ENCODE results near the gene FBXL20. TPM values are rescaled to one million over a fixed set of nuclear protein-coding genes. Genes with fewer than 3 reads are reported as not detected.
A peak's percentile ranks its signal among the peaks of the same experiment; 100 is the strongest.
"Not testable (repeated sequence)": the region's sequence is repeated elsewhere in the genome, so short reads cannot be mapped to it uniquely, and the experiment has no call there.

Gene FBXL20
- total RNA-seq, 1 donor from 2014 or later: 12.7 TPM

DNA sequence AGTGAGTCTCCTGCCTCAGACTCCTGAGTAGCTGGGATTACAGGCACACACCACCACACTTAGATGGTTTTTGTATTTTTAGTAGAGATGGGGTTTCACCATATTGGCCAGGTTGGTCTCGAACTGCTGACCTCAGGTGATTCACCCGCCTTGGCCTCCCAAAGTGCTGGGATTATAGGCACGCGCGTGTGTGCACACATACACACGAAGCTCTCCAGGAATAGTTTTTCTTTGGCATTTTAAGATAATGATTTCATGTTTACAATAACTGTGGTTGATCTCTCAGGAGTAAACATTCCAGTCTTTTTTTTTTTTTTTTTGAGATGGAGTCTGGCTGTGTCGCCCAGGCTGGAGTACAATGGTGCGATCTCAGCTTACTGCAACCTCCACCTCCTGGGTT, 123.2 kb downstream of the FBXL20 start:
- not testable (repeated sequence) for ATAC-seq
- intact Hi-C loops (cut with DNase I): loop anchor here (5.0 kb wide), 1 partner anchor 124 kb away; the partner anchor contains the start of gene FBXL20

DNA sequence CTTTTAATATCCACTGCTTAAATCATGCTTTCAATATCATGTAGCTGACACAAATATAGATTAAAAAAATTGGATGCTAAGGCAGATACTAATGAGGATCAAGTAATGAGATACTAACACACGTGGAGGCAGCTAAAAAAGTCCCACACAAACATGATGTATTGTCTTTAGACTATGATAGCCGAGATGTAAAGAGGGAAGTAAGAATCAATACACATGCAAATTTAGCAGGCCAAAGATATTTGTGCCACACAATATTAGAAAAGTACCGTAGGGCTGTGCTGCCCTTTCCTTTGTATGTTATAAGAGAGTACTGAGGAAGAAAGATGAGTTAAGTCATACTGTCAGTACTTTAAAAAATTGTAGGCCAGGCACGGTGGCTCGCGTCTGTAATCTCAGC, 124.3 kb downstream of the FBXL20 start:
- DNase-seq (ENCODE audit: missing footprints): no peak
- intact Hi-C loops (cut with DNase I): loop anchor here (5.0 kb wide), 1 partner anchor 125 kb away; the partner anchor contains the start of gene FBXL20
- no peak for ATAC-seq

More for the DNA sequence above, 123.2 kb downstream of the FBXL20 start:
- DNase-seq (ENCODE audit: missing footprints): not testable (repeated sequence)

DNA sequence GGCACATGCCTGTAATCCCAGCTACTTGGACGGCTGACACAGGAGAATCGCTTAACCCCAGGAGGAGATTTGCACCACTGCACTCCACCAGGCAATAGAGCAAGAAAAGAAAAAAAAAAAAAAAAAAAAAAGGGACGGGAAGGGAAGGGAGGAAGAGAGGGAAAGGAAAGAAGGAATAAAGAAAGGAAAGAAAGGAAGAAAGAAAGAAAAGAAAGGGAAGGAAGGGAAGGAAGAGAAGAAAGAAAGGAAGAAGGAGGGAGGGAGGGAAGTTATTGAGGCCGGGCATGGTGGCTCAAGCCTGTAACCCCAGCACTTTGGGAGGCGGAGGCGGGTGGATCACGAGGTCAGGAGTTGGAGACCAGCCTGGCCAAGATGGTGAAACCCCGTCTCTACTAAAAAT, 125.3 kb downstream of the FBXL20 start:
- DNase-seq (ENCODE audit: missing footprints): no peak
- no peak for ATAC-seq
- intact Hi-C loops (cut with DNase I): loop anchor here (5.0 kb wide), 1 partner anchor 126 kb away; the partner anchor contains the start of gene FBXL20

DNA sequence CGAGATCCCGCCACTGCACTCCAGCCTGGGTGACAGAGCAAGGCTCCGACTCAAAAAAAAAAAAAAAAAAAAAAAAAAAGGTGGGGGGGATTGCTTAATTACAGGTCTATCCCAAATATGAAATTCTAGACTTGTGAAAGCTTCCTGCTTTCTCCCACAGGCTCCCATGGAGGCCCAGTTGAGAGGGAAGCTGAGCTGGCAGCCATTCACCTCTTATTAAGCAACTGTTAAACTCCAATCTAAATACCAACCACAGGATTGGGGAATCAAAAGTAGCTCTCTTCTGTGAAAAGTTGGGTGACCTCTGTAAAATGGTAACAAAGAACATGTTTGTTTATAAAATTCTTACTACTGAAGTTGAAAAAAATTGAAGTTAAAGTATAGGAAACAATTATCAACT, 129.9 kb downstream of the FBXL20 start:
- ATAC-seq (no peak), DNase-seq (ENCODE audit: missing footprints) (no peak)
- intact Hi-C loops (cut with DNase I): no loop called here

DNA sequence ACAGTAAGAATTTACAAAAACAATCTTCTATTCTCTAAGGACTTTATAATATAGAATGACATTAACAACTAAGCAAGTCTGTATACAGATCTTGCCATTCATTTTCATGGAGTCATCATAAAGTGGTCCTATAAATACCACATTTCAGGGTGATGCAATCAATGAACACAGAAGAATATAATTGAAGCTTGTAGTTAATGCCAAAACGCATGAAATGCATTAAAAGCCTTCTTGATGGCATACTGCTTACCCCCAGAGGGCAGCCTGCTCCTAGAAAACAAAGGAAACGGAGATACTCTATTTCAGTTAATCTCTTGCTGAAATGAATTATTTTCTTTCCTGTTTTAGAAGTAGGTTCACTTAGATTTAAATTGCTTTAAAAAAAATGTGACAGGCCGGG, 130.5 kb downstream of the FBXL20 start:
- intact Hi-C loops (cut with DNase I): no loop called here
- ATAC-seq (no peak), DNase-seq (ENCODE audit: missing footprints) (no peak)

DNA sequence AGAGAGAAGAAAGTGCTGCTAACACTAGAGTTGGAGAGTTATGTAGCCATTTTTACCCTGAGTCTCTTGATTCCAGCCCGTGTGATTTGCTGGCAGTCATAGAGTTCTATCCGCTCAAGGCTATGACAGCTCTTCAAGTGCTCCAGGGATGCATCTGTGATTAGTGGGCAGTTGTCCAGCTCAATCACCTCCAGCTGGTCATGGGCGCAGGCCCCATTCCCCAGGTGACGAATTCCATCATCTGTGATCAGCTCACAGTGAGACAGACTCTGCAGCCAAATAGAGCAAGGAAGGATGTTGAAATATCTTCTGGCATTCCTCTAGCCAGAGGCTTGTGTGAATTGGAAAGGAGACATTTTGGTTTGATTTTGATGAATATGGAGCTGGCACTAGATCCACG, 137.3 kb downstream of the FBXL20 start:
- DNase-seq (ENCODE audit: missing footprints): no peak
- intact Hi-C loops (cut with DNase I): no loop called here
- peak; percentile 93 for ATAC-seq

DNA sequence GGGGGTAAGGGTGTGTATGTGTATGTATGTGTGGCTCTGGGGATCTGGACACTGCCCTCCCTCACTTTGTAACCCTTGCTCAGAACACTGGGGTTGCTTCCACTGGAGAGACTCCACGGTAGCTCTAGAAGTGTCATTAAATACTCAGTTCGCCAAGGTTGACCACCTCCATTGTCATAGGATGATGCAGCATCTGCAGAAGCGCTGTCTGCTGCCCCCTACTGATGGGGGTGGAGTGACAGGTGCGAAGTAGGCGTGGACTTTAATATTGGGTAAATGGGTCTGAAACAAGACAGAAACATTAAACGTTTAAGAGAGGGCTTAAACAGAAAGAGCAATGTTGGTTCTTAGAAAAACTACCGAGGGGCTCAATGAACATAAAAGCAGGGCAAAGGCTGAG, 140.1 kb downstream of the FBXL20 start:
- ATAC-seq (no peak), DNase-seq (ENCODE audit: missing footprints) (no peak)
- intact Hi-C loops (cut with DNase I): no loop called here

DNA sequence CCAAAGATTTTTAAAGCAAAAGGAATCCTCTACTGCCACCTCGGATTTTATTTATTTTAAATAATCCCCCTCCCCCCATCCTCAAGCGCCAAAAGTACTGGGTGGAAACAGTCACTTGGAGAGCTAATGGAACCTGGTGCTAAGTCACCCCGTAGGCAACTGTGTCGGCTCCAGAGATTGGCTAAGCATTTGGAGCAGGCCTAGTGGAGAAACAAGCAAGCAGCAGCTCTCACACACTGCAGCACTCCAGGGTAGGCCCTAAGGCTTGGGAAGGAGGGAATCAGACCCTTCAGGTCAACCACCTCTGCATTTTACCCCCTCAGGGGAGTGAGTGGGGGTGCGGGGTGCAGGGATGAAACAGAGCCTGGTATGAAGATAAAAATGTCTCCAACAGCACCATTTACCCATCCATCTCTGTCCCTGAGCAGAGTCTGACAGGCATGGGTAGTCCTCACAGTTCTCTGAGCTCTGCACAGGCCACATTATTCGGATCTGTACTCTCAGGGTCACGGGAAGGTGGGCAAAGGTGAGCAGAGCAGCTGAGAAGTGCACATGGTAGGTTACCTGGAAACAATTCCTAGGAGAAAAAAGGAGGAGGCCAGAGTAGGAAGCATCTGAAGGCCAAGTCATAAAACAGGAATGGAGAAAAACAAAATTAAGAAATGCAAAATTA, 148.5 kb downstream of the FBXL20 start:
- no peak for DNase-seq (ENCODE audit: missing footprints)
- no peak for ATAC-seq
- intact Hi-C loops (cut with DNase I): no loop called here

DNA sequence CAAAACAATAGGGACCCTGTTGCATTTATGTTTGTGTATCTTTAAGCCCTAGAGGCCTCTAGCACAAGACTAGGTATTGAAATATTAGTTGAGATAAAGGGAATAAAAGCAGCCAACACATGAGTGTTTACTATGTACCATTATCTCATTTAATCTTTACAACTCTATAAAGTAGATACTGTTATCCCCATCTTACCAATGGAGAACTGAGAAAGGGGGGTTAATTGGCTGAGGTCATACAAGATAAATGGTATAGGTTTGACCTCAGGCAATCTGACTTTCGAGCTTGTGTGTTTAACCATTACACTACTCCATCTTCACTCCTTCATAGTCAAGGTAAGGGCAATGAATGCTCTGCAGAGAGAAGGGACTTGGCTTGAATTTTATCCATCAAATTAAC, 149.4 kb downstream of the FBXL20 start:
- ATAC-seq (no peak), DNase-seq (ENCODE audit: missing footprints) (no peak)
- intact Hi-C loops (cut with DNase I): no loop called here

DNA sequence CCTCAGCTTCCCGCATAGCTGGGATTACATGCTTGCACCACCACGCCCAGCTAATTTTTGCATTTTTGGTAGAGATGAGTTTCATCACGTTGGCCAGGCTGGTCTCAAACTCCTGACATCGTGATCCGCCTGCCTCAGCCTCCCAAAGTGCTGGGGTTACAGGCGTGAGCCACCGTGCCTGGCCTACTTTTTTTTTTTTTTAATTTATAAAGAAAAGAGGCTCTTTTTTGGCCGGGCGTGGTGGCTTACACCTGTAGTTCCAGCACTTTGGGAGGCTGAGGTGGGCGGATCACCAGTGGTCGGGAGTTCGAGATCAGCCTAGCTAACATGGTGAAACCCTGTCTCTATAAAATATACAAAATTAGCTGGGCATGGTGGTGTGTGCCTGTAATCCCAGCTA, 151.3 kb downstream of the FBXL20 start:
- ATAC-seq; DNase-seq (ENCODE audit: missing footprints); intact Hi-C loops (cut with DNase I): not testable (repeated sequence)

DNA sequence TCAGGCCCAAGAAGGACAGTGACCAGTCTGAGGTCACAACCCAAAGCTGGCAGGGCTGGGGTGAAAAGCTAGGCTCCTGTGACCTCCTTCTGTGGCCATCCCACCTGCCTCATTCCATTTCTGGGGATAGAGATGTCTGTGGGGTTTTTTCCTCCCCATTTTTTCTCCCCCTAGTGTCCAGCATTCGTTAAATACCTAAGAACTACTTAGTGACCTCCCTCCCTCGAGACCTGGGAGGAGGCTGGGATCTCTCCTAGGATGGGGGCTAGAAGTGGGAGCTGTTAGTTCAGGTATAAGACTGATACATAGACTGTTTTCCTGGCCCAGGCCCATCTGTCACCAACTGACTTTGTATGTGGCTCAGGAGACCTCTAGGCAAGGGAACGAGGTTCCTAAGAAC, 155.2 kb downstream of the FBXL20 start:
- intact Hi-C loops (cut with DNase I): loop anchor here (10.0 kb wide), 1 partner anchor 261 kb away; no protein-coding TSS in a partner anchor
- ATAC-seq: no peak
- DNase-seq (ENCODE audit: missing footprints): no peak

DNA sequence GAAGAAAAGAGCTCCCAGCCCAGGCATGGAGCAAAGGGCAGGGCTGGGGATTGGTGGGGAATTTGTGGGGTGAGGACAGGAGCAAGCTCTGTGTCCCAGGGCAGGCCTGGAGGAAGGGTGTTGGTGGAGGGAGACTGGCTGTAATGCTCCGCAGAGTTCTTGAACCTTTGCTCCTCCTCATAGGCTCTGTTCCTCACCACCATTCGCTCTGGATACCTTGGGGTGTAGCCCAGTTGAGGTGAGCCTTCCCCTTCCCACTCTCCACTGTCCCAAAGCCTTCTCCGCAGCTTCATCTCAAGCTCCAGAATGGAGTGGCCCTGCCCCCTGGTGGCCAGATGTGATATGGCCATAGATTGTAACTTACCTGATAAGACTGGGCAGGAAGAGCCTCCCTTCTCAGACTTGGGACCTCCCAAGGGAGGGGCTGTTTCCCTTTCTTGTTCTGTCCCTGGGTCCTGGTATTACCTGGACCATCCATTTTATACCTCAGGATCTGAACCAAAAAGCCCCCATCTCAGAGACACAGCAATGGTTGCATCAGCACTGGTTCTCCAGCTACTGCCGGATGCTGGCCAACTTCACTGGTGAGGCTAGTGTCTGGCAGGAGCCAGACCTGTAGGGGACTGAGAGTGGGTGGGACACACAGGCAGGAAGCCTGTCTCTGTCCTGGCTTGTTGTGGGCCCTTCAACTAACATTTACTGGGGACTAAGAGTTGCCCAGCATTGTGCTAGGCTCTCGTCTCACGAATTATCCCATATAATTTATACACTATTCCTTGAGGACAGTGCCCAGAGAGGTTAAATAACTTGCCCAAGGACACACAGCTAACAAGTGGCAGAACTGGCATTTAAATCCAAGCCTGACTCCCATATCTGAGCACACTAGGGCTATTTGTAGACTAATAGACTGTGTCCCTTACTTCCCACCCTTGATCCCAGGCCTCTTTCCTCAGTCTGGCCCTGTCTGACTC, 156.5 kb downstream of the FBXL20 start:
- DNase-seq (ENCODE audit: missing footprints) (peak; percentile 91), ATAC-seq (peak; percentile 90)
- intact Hi-C loops (cut with DNase I): loop anchor here (10.0 kb wide), 1 partner anchor 260 kb away; no protein-coding TSS in a partner anchor

DNA sequence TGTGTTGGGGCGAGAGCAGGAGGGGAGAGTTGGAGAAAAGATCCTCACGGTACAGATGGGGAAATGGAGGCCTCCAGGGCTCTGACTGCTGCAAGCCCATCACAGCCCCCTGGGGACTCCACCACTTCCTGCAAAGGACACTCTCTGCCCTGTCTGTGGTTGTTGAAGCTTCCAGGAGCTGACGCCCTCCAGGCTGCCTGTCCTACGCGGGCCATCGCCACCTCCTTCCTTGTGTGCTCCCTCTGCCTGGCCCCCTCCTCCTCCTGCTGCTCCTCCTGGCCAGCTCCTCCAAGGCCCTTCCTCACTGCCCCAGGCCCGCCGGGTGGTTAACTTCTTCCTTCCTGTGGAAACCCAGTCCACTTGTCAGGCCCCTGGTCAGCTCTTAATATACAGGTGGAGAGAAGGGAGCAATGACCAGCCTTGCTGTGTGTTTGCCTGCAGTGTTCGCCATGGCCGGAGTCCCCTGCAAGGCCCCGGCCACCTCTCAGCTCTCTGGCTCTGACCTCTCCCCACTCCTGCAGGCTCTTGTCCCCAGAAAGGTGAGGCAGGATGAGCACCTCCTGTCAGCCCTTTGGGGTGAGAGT, 157.3 kb downstream of the FBXL20 start:
- intact Hi-C loops (cut with DNase I): loop anchor here (10.0 kb wide), 1 partner anchor 259 kb away; no protein-coding TSS in a partner anchor
- DNase-seq (ENCODE audit: missing footprints) (no peak), ATAC-seq (peak; percentile 34)

DNA sequence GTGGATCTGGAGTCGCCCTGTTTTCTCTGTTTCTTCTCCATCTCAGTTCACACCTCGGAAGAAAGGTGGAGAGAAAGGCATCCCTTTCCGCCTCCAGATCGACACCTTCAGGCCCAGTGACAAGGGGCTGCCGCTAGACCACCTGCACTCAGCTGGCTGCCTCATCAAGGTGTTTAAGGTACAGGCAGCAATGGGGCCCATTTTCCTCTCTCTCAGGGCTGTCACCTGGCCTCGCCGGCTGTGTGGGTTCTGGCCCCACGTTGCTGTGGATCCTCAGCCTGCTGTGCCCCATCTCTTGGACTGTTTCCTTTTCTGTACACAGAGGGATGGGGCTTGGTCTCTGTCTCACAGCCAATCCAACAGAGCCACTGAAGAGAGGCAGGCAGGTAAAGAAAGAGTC, 158.3 kb downstream of the FBXL20 start:
- intact Hi-C loops (cut with DNase I): loop anchor here (10.0 kb wide), 1 partner anchor 258 kb away; no protein-coding TSS in a partner anchor
- ATAC-seq (no peak), DNase-seq (ENCODE audit: missing footprints) (no peak)

DNA sequence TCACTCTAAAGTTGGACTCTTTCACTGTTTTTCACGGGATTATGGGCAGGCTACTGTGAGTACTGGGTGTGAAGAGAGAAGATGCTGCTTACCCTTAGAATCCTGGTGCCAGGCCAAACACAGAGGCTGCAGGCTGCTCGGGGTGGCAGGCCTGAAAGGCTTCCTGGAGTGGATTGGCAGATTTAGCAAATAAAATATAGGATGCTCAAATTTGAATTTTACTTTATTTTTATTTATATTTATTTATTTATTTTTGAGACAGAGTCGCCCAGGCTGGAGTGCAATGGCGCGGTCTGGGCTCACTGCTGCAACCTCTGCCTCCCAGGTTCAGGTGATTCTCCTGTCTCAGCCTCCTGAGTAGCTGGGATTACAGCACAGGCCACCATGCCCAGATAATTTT, 160.8 kb downstream of the FBXL20 start:
- DNase-seq (ENCODE audit: missing footprints) (no peak), ATAC-seq (no peak)
- intact Hi-C loops (cut with DNase I): loop anchor here (10.0 kb wide), 1 partner anchor 256 kb away; no protein-coding TSS in a partner anchor

DNA sequence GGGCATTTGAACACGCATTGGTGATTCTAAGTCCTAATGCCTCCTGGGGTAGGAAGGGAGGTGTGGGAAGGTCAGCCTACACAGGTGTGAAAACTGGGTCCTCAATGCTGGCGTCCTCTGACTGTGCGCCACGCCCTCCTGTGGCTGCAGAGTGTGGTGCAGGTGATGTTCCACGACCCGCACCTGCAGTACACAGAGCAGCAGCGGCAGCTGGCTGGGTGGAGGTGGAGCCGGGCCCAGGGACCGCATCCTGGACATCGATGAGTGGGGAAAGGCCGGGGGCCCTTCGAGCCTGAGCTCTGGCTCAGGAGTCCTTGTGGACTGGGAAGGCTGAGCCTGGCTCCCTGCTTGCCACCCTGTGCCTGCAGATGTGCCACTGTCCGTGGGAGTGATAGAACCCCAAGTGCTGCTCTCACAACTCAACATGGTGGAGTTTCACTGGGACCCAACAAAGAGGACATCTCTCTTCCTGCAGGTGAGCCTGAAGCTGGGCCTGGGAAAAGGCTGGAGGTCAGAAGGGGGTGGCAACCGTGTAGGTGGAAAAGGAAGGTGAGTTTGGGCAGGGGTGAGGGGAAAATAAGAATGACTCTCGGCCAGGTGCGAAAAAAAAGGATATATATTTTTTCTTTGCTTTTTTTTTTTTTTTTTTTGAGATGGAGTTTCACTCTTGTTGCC, 161.6 kb downstream of the FBXL20 start:
- intact Hi-C loops (cut with DNase I): loop anchor here (10.0 kb wide), 1 partner anchor 255 kb away; no protein-coding TSS in a partner anchor
- ATAC-seq (peak; percentile 33), DNase-seq (ENCODE audit: missing footprints) (no peak)

DNA sequence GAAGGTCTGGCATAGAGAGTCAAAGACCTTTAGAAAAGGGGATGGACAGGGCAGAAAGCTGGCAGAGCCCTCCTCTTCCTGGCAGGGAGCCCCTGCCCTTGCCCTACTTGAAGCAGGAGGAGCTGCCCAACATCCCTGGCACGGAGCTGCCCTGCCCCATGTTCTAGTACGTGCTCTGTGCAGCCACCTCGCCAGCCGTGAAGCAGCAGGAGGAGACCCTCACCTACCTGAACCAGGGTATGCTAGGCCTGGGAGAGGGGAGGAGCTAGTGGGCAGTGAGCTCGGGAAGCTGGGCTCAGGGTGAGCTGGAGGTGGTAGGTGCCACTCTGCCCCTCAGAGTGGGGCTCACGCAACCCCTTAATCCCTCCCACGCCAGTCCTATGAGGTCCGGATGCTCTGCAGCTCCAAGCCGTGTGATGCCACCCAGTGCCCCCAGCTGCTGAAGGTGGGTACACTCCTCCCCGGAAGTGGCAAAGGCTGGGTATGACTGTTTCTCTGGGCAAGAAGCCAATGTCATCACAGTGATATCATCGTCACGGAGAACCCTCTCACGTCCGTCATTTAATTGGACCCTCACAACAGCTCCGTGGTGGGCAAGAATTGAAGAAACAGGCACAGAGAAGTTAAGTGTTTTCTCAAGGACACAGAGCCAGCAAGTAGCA, 163.0 kb downstream of the FBXL20 start:
- DNase-seq (ENCODE audit: missing footprints): peak; percentile 80
- intact Hi-C loops (cut with DNase I): no loop called here
- ATAC-seq: peak; percentile 72

DNA sequence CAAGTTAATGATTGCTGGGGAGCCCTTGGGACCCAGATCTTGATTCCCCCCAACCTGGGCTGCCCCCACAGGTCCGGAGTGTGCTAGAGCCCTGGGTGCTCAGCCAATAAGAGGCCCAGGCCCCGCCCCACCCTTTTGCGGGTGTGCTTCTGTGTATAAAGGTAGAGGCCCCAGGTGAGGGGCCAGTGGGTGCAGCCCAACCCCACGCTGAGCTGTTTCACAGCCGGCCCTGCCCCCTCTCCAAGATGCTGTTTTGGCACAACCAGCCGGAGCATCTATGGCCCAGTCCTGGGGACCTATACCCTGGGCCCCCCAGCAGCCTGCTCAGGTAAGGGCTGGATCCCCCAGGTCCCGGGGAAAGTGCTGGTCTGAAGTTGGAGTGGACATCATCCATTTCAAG, 163.8 kb downstream of the FBXL20 start:
- no peak for ATAC-seq
- intact Hi-C loops (cut with DNase I): no loop called here

More for the DNA sequence above, 163.8 kb downstream of the FBXL20 start:
- no peak for DNase-seq (ENCODE audit: missing footprints)
